Limb (tissue), 2 donors: ENCODE results near the gene SLC35E3.

Source experiments
- DNase-seq, 2 donors: peaks; one replicate each; pipeline ENCODE4 v3.0.0-alpha.2; 2016; ENCODE audit errors: extremely low spot score in 2 of 2

The SLC35E3 gene

DNA sequence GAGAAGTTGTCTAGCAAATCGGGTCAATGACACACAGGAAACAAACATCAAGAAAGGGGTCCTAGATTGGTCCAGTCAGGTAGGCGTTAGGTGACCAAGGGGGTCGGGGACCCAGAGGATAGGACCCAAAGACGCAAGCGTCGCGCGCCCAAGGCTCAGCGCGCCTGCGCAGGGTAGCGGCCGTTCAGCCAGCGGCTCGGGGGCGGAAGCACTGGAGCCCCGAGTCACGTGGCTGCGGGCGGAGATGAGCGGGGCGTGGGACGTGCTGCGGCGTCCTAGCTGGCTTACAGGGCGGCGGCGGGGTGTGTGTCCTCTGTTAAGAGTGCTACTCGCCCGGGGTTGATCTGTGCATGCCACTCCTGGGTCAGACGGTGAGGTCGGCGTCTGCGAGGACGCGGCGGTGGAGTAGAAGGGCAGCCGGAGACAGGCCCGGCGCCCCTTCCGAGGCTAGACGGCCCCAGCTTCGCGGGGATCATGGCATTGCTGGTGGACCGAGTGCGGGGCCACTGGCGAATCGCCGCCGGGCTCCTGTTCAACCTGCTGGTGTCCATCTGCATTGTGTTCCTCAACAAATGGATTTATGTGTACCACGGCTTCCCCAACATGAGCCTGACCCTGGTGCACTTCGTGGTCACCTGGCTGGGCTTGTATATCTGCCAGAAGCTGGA is at the start of gene SLC35E3:
SLC35E3 (plus strand) TSS at position 273 of the 668 bp plus-strand sequence; CDS start at position 475, 202 bp downstream.
- peak; percentile 92 to 93 for DNase-seq

DNA sequence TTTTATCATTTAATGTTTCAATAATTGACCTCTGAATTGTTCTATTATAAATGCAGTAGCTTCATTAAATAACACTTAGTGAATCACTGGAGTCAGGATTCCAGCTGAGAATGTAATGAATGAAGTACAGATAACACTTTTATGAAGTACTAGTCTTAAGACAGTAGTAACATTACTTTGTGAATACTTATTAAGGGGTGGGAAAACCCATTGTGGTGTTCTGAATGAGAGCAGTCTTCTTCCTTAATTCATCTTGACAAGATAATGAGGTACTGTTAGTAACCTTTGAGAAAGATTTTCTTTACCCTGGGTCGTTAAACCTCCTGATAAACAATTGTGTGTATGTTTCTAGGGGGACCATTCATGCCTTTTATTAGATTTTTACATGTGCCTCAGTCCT is 46.5 kb upstream of the SLC35E3 start:
- DNase-seq = no peak

DNA sequence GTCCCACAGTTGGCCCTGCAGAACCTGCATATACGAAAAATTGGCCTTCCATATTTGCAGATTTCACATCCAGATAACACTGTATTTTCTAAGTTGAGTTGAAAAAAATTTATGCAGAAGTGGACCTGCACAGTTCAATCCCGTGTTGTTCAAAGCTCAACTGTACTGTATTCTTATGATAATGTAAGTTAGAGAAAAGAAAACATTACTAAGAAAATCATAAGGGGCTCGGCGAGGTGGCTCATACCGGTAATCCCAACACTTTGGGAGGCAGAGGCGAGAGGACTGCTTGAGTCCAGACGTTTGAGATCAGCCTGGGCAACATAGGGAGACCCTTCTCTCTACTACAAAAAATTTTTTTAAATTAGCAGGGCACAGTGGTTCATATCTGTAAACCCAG is 18.2 kb upstream of the SLC35E3 start:
- no peak for DNase-seq

DNA sequence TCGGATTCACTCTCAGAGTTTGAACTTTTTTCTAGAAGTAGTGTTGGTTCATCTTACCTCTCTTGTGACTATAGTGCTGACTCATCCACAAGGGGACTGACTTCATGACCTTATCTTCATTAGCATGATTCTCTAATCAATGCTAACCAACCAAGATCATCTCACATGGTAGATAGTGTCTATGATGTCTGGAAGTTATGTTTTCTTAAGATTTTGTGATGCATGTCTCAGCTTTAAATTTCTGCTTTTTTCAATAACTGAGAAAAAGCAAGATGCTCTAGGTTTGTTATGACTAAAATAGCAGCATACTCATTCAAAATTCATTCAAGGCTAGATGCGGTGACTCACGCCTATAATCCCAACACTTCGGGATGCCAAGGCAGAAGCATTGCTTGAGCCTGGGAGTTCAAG is 12.3 kb upstream of the SLC35E3 start:
- no peak for DNase-seq

DNA sequence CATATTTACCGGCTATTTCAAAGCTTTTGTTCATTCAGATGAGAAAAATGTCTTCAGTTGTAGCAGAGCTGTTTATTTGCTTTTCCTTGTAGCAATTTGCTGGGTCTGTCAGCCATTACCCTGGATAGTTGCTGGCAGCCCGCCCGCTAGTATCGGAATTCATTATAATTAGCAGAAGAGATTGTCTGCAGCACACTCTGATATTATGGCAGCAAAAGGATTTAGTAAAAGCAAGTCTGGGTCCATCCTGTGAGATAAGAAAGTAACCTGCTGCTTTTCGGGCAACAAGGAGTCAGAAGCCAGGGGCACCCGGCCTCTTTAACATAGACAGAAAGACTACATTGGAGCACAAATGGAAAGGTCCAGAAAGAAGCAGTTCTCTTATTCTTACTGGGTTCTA is 6.1 kb upstream of the SLC35E3 start:
- no peak for DNase-seq

DNA sequence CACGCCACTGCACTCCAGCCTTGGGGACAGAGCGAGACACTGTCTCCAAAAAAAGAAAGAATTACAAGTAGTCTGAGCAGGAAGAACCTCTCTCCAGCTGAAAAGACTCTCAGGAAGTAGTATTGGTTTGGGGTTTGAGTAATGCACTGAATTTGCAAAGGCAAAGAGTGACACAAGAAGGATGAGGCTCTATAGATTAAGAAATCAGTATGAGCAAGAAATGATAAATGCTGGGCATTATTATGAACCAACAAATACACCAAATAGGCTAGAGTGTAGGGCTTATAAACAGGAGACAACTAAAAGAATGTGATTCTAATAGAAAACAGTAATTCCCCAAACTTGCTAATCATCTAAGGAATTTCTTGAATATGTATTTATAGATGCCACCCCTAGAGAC is 2.6 kb upstream of the SLC35E3 start:
- no peak for DNase-seq

DNA sequence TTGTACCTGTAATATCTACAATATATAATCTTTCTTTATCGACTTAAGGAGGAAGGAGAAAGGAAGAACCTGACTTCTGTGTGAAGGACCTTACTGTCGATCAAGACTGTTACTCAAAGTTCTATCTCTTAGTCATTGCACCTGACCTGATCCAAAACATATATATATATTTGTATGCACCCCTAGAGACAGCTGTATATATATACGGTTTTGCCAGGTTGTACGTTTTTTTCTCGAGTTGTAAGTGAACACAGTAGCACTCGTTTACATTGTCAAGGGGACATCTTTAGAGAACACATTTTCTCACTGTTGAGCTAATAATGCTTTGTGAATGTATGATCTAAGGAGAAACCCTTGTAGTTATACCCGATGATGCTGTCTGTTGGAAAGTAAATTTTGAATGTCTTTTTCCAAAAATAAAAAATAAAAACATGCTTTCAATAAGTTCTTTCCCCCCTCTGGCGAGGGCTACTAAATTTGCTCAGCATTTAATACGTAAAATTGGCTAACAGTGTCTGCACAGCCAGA is 536 bp upstream of the SLC35E3 start:
- DNase-seq = no peak

DNA sequence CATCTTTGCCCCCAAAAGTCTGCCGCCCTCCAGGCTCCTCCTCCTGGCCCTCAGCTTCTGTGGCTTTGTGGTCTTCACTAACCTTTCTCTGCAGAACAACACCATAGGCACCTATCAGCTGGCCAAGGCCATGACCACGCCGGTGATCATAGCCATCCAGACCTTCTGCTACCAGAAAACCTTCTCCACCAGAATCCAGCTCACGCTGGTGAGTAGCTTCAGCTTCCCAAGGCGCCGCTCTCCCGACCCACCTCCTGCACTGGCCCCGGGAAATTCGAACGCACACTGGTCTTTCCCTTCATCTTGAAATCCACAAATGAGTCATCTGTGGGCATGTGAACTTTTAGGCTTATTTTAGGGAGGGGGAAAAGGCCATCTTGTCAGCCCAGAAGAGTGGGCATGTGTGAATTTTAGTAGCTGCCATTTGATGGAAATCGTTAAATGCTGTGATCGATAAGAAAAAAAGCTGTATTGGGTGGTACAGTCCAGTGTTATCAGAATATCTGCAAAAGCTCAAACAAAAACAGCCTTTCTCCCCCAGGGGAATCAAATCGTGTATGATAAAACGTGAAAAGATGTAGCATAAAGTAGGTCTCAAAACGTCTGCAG is 700 bp downstream of the SLC35E3 start:
- DNase-seq = peak; percentile 46 to 75

DNA sequence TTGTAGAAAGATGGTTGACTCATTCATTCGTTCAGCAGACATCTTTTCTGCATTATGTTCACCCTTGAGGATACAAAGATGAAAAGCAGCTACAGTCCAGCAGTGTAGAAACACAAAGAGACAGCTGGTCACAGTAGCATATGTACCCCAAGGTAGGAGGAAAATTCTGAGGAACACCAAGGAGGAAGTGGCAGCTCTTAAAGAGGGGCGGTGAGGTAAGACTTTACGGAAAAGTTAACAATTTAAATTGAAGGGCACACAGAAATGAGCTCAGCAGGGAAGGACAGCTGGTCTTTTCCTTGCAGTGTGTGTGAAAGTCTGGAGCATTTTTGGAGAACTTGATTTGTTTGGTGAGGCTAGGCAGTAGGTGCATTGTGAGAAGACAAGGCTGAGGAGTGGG is 3.5 kb downstream of the SLC35E3 start:
- no peak for DNase-seq

DNA sequence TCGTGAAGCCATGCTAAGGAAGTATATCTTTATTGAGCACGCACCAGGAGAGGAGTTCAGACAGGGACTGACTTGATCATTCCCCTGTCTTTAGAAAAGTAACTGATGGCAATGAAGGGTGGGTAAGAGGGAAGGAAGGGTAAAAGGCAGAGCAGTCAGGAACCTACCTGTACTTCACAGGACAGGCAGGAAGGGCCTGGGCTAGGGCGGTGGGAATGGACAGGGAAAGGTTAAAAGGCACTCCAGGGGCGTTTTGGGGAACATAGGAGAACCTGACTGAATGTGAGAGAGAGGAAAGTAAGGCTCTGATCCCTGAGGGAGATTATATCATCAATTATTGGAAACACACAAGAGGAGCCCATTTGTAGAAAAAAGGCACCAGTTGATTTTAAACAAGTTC is 3.9 kb downstream of the SLC35E3 start:
- no peak for DNase-seq

DNA sequence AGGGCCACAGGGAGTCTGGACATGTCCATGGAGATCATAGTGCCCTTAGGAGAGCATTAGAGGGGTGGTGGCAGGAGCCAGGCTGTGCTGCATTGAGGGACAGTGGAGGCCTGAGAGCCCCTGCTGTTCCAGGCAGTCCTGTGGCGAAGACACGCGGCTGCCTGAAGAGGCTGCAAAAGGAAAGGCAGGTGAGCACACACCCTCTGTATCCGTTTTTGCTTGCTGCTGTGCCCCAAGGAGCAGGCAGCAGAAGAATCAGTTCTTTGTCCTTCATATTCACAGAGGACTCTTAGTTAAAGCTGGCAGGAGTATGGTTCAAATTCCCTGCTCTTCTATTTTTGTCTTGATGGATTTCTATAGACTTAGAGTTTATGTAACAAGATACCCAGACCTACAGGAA is 4.5 kb downstream of the SLC35E3 start:
- no peak for DNase-seq

DNA sequence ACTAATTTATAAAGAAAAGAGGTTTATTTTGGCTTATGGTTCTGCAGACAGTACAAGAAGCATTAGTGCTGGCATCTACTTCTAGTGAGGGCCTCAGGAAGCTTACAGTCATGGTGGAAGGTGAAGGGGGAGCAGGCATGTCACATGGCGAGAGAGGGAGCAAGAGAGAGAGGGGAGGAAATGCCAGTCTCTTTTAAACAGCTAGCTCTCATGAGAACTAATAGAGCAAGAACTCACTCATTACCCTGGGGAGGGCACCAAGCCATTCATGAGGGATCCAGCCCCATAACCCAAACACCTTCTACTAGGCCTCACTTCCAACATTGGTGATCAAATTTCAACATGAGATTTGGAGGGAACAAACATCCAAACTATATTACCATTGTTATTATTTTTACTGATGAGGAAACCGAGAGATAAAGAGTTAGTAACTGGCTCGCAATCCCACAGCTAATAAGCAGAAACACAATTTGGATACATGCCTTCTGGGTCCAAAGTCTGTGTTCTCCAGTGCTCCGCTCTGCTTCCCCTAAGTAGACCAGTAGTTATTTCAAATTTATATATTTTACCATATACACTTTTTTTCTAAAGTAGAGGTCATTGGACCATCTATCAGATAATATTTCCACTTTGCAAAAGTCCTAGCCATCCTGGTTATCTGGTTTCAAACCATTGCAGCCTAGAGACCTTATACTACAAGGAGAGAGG is 9.7 kb downstream of the SLC35E3 start:
- DNase-seq = no peak

DNA sequence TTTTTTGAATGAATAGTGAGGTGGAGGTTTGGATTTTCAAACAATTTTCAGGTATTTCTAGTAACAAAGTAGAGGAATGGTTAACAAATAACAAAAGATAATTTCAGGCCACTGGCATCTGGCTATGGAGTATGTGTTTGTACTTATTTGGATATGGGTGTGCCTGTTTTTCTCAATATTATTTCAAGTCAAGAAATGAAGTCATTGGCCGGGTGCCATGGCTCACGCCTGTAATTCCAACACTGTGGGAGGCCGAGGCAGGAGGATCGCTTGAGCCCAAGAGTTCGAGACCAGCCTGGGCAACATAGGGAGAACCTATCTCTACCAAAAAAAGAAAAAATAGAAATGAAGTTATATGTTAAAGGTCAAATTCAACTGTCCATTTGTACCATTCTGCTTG is 13.9 kb downstream of the SLC35E3 start:
- no peak for DNase-seq

DNA sequence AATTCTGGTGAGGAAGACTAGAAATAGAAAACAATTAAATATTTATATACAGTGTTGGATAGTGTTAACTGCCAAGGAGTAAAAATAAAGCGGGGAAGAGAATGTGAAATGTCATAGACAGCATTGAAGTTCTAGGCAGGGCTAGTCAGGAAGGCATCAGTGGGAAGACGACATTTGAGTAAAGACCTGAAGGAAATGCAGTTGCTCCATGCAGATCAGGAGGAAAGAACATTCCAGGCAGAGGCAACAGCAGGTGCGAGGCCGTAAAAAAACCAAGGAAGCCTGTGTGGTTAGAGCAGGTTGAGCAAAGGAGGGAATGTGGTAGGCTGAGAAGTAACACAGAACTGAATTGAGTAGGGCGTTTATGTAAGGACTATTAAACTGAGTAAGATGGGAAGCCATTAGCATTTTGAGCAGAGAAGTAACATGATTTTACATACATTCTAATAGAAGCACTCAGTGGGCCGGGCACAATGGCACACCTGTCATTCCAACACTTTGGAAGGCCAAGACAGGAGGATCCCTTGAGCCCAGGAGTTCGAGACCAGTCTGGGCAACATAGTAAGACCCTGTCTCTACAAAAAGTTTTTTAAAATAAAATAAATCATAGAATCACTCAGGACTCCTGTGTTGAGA is 14.9 kb downstream of the SLC35E3 start:
- DNase-seq = no peak

DNA sequence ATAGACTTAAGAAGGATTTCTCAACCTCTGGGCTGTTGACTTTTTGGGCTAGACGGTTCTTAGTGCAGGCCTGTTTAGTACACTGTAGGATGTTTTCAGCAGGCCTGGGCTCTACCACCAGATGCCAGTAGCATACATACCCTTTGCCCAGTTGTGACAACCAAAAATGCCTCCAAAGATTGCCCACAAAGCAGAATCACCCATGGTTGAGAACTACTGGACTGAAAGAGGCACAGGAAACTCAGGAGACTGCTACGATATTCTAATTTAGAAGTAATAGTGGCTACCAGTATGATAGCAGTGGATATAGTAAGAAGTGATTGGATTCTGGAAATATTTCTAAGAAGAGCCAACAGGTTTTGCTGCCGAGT is 15.5 kb downstream of the SLC35E3 start:
- DNase-seq = no peak

DNA sequence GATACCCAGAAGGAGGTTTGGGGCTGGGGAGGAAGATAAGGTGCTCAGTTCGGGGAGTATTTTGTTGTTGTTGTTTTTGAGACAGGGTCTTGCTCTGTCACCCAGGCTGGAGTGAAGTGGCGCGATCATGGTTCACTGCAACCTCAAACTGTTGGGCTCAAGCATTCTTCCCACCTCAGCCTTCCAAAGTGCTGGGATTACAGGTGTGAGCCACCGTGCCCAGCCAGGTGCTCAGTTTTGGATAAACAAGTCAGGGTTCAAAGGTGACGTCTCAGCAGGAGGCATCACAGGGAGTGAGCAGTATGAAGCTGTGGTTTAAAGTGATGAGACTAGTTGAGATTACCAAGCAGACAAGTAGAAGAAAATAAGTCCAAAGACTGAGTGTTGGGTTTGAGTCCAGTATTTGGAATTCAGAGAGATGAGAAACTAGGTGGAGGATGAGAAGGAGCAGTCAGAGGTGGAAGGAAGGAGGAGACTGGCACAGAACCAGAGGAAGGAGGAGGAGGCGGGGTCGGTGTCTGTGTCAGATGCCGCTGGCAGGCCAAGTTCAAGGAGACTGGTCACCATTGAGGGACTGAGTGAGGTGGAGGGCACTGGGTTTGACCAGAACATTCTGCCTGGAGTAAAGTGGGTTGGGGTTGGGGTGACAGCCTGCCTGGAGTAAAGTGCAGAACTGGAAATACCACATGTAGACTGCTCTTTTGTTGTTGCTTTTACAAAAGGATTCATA is 16.1 kb downstream of the SLC35E3 start:
- no peak for DNase-seq

DNA sequence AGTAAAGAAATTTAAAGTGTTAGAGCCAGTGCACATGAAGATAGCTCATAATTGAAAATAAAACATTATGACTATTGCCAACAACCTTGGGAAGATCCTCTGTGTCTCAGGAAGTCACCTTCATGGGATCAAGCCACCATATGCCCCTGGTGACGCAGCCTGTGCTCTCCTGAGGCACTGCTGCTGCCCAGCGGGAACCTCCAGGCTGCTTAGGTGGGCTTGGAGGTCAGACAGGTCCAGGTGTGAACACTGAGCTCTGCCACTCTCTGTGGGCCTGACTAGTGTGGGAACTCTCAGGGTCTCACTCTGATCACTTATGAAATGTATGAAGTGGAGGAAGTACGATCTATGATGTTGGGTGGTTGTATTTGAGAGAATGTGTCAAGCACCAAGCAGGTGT is 16.7 kb downstream of the SLC35E3 start:
- no peak for DNase-seq

DNA sequence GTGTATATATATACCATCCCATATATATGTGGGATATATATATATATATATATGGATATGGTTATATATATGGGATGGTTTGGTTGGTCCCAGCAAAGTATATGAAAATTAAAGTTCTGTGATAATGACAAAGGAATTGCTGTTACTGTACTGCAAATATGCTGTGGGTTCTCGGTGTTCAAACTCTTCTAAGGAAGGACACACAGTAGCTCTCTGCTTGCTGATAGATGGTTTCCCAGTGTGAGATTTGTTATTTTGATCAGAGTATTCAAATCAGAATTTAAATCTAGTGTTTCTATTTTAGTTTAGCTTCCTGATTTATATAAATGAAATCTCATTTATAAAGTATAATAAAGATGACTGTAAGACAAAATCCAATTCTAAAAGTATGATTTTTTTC is 19.7 kb downstream of the SLC35E3 start:
- DNase-seq = no peak

DNA sequence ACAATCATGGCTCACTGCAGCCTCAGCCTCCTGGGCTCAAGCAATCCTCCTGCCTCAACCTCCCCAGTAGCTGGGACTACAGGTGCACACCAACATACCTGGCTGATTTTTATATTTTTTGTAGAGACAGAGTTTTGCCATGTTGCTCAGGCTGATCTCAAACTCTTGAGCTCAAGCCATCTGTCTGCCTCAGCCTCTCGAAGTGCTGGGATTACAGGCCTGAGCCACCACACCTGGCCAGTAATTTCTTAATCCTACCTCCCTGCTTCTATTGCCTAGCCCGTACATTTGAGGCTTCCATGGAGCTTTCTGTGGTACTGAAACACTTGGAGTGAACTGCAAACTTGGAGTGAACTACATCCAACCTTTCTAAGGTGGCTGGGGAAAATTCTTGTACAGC is 20.7 kb downstream of the SLC35E3 start:
- DNase-seq = no peak

DNA sequence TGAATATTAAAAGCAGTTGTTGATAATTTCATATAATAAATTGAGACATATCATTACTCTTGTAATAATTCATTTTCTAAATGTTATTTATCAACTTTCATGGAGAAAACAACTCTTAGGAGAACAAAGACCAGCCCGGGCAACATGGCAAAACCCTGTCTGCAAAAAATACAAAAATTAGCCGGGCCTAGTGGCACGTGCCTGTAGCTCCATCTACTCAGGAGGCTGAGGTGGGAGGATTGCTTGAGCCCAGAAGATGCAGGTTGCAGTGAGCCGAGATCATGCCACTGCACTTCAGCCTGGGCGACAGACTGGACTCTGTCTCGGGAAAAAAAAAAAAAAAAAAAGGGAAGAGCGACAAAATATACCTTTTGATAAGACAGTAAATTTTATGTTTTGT is 21.2 kb downstream of the SLC35E3 start:
- no peak for DNase-seq

DNA sequence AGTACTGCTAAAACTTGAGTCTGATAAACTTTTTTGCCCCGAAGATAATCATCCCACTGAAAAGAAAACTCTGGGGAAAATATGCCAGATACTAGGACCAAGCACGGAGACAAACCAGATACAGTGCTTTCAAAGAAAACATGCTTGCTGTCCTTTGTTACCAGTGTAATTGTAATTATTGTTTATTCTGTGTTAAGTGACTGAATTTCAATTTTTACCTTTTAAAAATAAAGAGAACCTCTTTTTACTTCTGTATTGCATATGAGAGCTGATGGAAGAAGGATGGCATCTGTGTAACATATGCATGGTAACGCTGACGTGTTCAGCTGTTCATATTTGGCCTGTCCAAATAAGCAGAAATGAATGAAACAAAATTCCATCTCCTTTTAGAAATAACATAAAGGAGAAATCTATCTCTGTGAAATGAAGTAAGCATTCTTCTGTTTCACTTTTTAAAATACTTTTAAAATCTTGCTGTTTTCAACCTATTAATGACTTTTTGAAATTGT is 22.5 kb downstream of the SLC35E3 start:
- no peak for DNase-seq
